PC-3 (cell line): ENCODE results near the gene SPRTN. TPM values are rescaled to one million over a fixed set of nuclear protein-coding genes. Genes with fewer than 3 reads are reported as not detected.

Experiments
- ATAC-seq: fragments of 200-7000 bp; cut with Tn5 transposase; 2 replicates; pipeline ENCODE4 v1.9.1; 2020; ENCODE audit warnings: mild to moderate bottlenecking, moderate library complexity
- BruUV-seq: library from RNA; stranded (reverse); fragments of 400-500 nt; replicated peaks from 2 replicates; lab custom pipeline; 2021; lab: Mats Ljungman, UMichigan
- CTCF ChIA-PET: fragments of 300-600 bp; sonication (Branson Sonifier 250); formaldehyde crosslinking; loops from one replicate; lab custom pipeline; 2022; ENCODE audit warnings: antibody characterized with exemption; lab: Charles Lee
- POLR2A ChIA-PET: fragments of 300-600 bp; sonication (Branson Sonifier 250); formaldehyde crosslinking; loops from one replicate; lab custom pipeline; 2022; ENCODE audit warnings: antibody characterized with exemption; ENCODE audit not compliant: unreplicated experiment; lab: Charles Lee
- DNase-seq: peaks from one replicate; pipeline ENCODE4 v3.0.0-alpha.2; 2015
- H2AFZ ChIP-seq: fragments of 300-600 bp; sonication (generic); 2 replicates; pipeline ENCODE4 v1.6.0; 2016; ENCODE audit warnings: antibody characterized with exemption, low read length
- H3F3A ChIP-seq: fragments of 300-600 bp; sonication (generic); one replicate; pipeline ENCODE4 v1.6.0; 2017; ENCODE audit warnings: antibody characterized with exemption, low read length, control low read depth, mild to moderate bottlenecking; ENCODE audit not compliant: unreplicated experiment
- H3K27ac ChIP-seq: fragments of 300-600 bp; sonication (generic); 2 replicates; pipeline ENCODE4 v1.5.1; 2016; ENCODE audit warnings: mild to moderate bottlenecking, low read length
- H3K27me3 ChIP-seq: fragments of 300-600 bp; sonication (generic); 2 replicates; pipeline ENCODE4 v1.6.1; 2016; ENCODE audit warnings: low read length, mixed read lengths
- H3K36me3 ChIP-seq: fragments of 300-600 bp; sonication (generic); 2 replicates; pipeline ENCODE4 v1.6.1; 2016; ENCODE audit warnings: low read depth, mixed run types, low read length, mixed read lengths
- H3K4me1 ChIP-seq: fragments of 300-600 bp; sonication (generic); 2 replicates; pipeline ENCODE4 v1.5.1; 2016; ENCODE audit warnings: low read length; ENCODE audit not compliant: insufficient read depth
- H3K4me2 ChIP-seq: fragments of 300-600 bp; sonication (generic); 2 replicates; pipeline ENCODE4 v1.6.0; 2016; ENCODE audit warnings: low read length
- H3K4me3 ChIP-seq: fragments of 300-600 bp; sonication (generic); 2 replicates; pipeline ENCODE4 v1.5.1; 2016; ENCODE audit warnings: mild to moderate bottlenecking, low read length, mixed read lengths
- H3K79me2 ChIP-seq: fragments of 300-600 bp; sonication (generic); 2 replicates; pipeline ENCODE4 v1.6.1; 2017; ENCODE audit warnings: low read length, mixed read lengths
- H3K9ac ChIP-seq: fragments of 300-600 bp; sonication (generic); 2 replicates; pipeline ENCODE4 v1.6.0; 2016; ENCODE audit warnings: mild to moderate bottlenecking, low read length
- H3K9me2 ChIP-seq: fragments of 300-600 bp; sonication (generic); replicated peaks from 2 replicates; pipeline ENCODE4 v1.6.1; 2016; ENCODE audit warnings: mixed run types, low read length, mixed read lengths
- H3K9me3 ChIP-seq: fragments of 300-600 bp; sonication (generic); 2 replicates; pipeline ENCODE4 v1.6.1; 2016; ENCODE audit warnings: low read length, mixed read lengths
- H4K20me1 ChIP-seq: fragments of 300-600 bp; sonication (generic); 2 replicates; pipeline ENCODE4 v1.6.1; 2016; ENCODE audit warnings: low read length, mixed read lengths
- CTCF ChIP-seq: fragments of 300-600 bp; sonication (generic); conservative IDR thresholded peaks from 2 replicates; pipeline ENCODE4 v1.5.1; 2017; ENCODE audit warnings: antibody characterized with exemption, low read depth, mild to moderate bottlenecking, low read length
- EZH2 ChIP-seq: fragments of 300-600 bp; sonication (generic); IDR thresholded peaks from one replicate; pipeline ENCODE4 v1.6.1; 2017; ENCODE audit warnings: antibody characterized with exemption, mild to moderate bottlenecking, low read length; ENCODE audit not compliant: unreplicated experiment
- EZH2phosphoT487 ChIP-seq: fragments of 300-600 bp; sonication (generic); IDR thresholded peaks from 2 replicates; pipeline ENCODE4 v1.6.1; 2018; ENCODE audit warnings: mild to moderate bottlenecking, antibody characterized with exemption, low read length, borderline replicate concordance
- intact Hi-C: fragments of 100-400 bp; cut with micrococcal nuclease; formaldehyde crosslinking; loops from 2 replicates; pipeline ENCODE4 v1.9.0; 2023
- total RNA-seq: library from RNA; depleted of rRNA; stranded (reverse); fragments of >200 nt; gene quantifications from 2 replicates; pipeline ENCODE4 v1.2.3, GENCODE V29; 2014

The SPRTN gene
- total RNA-seq, 1 experiment from 2014 or later: 27.8 TPM

GRCh38 chr1:231384696-231385415 lies 46.8 kb downstream of the SPRTN start:
- Histone ChIP-seq H3K27me3 (no peaks in the 10 kb centered on the region), H3K4me2 (peak overlapping the region; percentile 52), H3K27ac (peak overlapping the region; percentile 77), H3F3A (peaks cover 5% of the 10 kb centered on the region), H3K79me2 (peaks cover 91% of the 10 kb centered on the region), H2AFZ (no peak overlapping the region), H3K9ac (peak overlapping the region; percentile 18; the same call in 1 of the 2 replicates), H3K36me3 (no peaks in the 10 kb centered on the region), H3K4me3 (no peak overlapping the region), H3K9me3 (no peaks in the 10 kb centered on the region), H4K20me1 (peaks cover 12% of the 10 kb centered on the region; the same call in 1 of the 2 replicates), H3K4me1 (peaks cover 47% of the 10 kb centered on the region), H3K9me2 (no peaks in the 10 kb centered on the region)
- TF ChIP-seq EZH2phosphoT487 (no peak), EZH2 (no peak), CTCF (no peak)
- no peak for DNase-seq
- ChIA-PET POLR2A (no interaction called here), CTCF (interaction anchor here (0.6 kb wide), 1 partner anchor 36 kb away, joined by 3 read pairs; no protein-coding TSS in a partner anchor)
- intact Hi-C loops: no loop called here
- no TSS peak for BruUV-seq
- no peak for ATAC-seq

GRCh38 chr1:231385416-231385748 lies 47.3 kb downstream of the SPRTN start:
- intact Hi-C loops: no loop called here
- ChIA-PET CTCF (interaction anchor here (0.6 kb wide), 1 partner anchor 35 kb away, joined by 3 read pairs; no protein-coding TSS in a partner anchor), POLR2A (no interaction called here)
- ATAC-seq: peak; percentile 70
- Histone ChIP-seq H3K4me2 (peak overlapping the region; percentile 52), H3K4me1 (peaks cover 52% of the 10 kb centered on the region), H3K79me2 (peaks cover 93% of the 10 kb centered on the region), H3K9me3 (no peaks in the 10 kb centered on the region), H3K36me3 (no peaks in the 10 kb centered on the region), H3F3A (peaks cover 5% of the 10 kb centered on the region), H4K20me1 (peaks cover 12% of the 10 kb centered on the region; the same call in 1 of the 2 replicates), H3K9ac (no peak overlapping the region), H2AFZ (no peak overlapping the region), H3K9me2 (no peaks in the 10 kb centered on the region), H3K27ac (peak overlapping the region; percentile 77), H3K4me3 (no peak overlapping the region; the same call in 1 of the 2 replicates), H3K27me3 (no peaks in the 10 kb centered on the region)
- no TSS peak for BruUV-seq
- peak; percentile 98 for DNase-seq
- TF ChIP-seq EZH2 (no peak), CTCF (no peak), EZH2phosphoT487 (no peak)

GRCh38 chr1:231386466-231386865 lies 48.4 kb downstream of the SPRTN start:
- TF ChIP-seq CTCF (no peak), EZH2 (no peak), EZH2phosphoT487 (no peak)
- Histone ChIP-seq H3K4me2 (no peak overlapping the region; the same call in 1 of the 2 replicates), H3K27ac (peak overlapping the region; percentile 68), H2AFZ (no peak overlapping the region), H3K4me1 (peaks cover 54% of the 10 kb centered on the region), H3K36me3 (no peaks in the 10 kb centered on the region), H3K9me2 (no peaks in the 10 kb centered on the region), H3K9me3 (no peaks in the 10 kb centered on the region), H3K27me3 (no peaks in the 10 kb centered on the region), H3K4me3 (no peak overlapping the region), H3K9ac (no peak overlapping the region), H3K79me2 (peaks cover 94% of the 10 kb centered on the region), H4K20me1 (peaks cover 12% of the 10 kb centered on the region; the same call in 1 of the 2 replicates), H3F3A (peaks cover 5% of the 10 kb centered on the region)
- BruUV-seq: no TSS peak
- POLR2A ChIA-PET: no interaction called here
- ATAC-seq (no peak), DNase-seq (no peak)
- CTCF ChIA-PET: no interaction called here
- intact Hi-C loops: no loop called here
